ENCODE data around the gene ZNF175. TPM values are rescaled to one million over a fixed set of nuclear protein-coding genes. Genes with fewer than 3 reads are reported as not detected.
A peak's percentile ranks its signal among the peaks of the same experiment; 100 is the strongest.

ZNF175 gene
- total and polyA plus RNA-seq, 2 donors from 2014 or later = 3.3 to 20.1 TPM

GRCh38 chr19:51552996-51553725 is 17.9 kb upstream of the ZNF175 start:
- intact Hi-C loops (cut with DNase I) = no loop called here
- no peak for FAIRE-seq
- TF ChIP-seq CTCF (IDR thresholded peaks at IDR 0.05; ENCODE audit: borderline replicate concordance, extremely low read depth, insufficient read depth) = no peak
- H3K36me3 ChIP-seq (ENCODE audit: control insufficient read depth in 2 of 3, insufficient read depth in 3 of 3, low read length in 3 of 3) = no peaks in the 10 kb centered on the region
- H3K4me3 ChIP-seq (ENCODE audit: low read length in 3 of 3) = no peak overlapping the region
- H3K4me1 ChIP-seq (ENCODE audit: control insufficient read depth in 2 of 3, insufficient read depth in 2 of 3, low read depth in 1 of 3, low read length in 3 of 3) = no peaks in the 10 kb centered on the region
- no peaks in the 10 kb centered on the region for H3K27me3 ChIP-seq (ENCODE audit: control insufficient read depth, insufficient read depth, low read length)
- no peak overlapping the region for H3K9ac ChIP-seq (ENCODE audit: low read length in 3 of 3)
- peak; percentile 78 to 92 (median 88) for DNase-seq
- H3K27ac ChIP-seq (ENCODE audit: low read depth in 2 of 2, low read length in 2 of 2) = no peak overlapping the region
- H3K9me3 ChIP-seq (ENCODE audit: control insufficient read depth in 2 of 3, insufficient read depth in 1 of 3, low read length in 3 of 3) = no peaks in the 10 kb centered on the region

- no peaks in the 10 kb centered on the region for H3K27me3 ChIP-seq (ENCODE audit: control insufficient read depth, insufficient read depth, low read length)
Measured at GRCh38 chr19:51559240-51559639, 11.8 kb upstream of the ZNF175 start.

GRCh38 chr19:51560339-51560738 is 10.7 kb upstream of the ZNF175 start:
- TF ChIP-seq CTCF (IDR thresholded peaks at IDR 0.05; ENCODE audit: borderline replicate concordance, extremely low read depth, insufficient read depth) = no peak
- FAIRE-seq (no peak), DNase-seq (no peak)
- no peak overlapping the region for H3K4me3 ChIP-seq (ENCODE audit: low read length in 3 of 3)
- intact Hi-C loops (cut with DNase I) = no loop called here
- no peak overlapping the region for H3K27ac ChIP-seq (ENCODE audit: low read depth in 2 of 2, low read length in 2 of 2)
- H3K9me3 ChIP-seq (ENCODE audit: control insufficient read depth in 2 of 3, insufficient read depth in 1 of 3, low read length in 3 of 3) = no peaks in the 10 kb centered on the region
- no peak overlapping the region for H3K9ac ChIP-seq (ENCODE audit: low read length in 3 of 3)
- no peaks in the 10 kb centered on the region for H3K36me3 ChIP-seq (ENCODE audit: control insufficient read depth in 2 of 3, insufficient read depth in 3 of 3, low read length in 3 of 3)
- H3K27me3 ChIP-seq (ENCODE audit: control insufficient read depth, insufficient read depth, low read length) = no peaks in the 10 kb centered on the region
- no peaks in the 10 kb centered on the region for H3K4me1 ChIP-seq (ENCODE audit: control insufficient read depth in 2 of 3, insufficient read depth in 2 of 3, low read depth in 1 of 3, low read length in 3 of 3)

More at GRCh38 chr19:51559240-51559639, 11.8 kb upstream of the ZNF175 start:
- H3K27ac ChIP-seq (ENCODE audit: low read depth in 2 of 2, low read length in 2 of 2) = no peak overlapping the region
- H3K9me3 ChIP-seq (ENCODE audit: control insufficient read depth in 2 of 3, insufficient read depth in 1 of 3, low read length in 3 of 3) = no peaks in the 10 kb centered on the region
- intact Hi-C loops (cut with DNase I) = no loop called here
- DNase-seq (no peak), FAIRE-seq (no peak)
- H3K9ac ChIP-seq (ENCODE audit: low read length in 3 of 3) = no peak overlapping the region
- no peak for TF ChIP-seq CTCF (IDR thresholded peaks at IDR 0.05; ENCODE audit: borderline replicate concordance, extremely low read depth, insufficient read depth)
- H3K36me3 ChIP-seq (ENCODE audit: control insufficient read depth in 2 of 3, insufficient read depth in 3 of 3, low read length in 3 of 3) = no peaks in the 10 kb centered on the region
- no peak overlapping the region for H3K4me3 ChIP-seq (ENCODE audit: low read length in 3 of 3)
- H3K4me1 ChIP-seq (ENCODE audit: control insufficient read depth in 2 of 3, insufficient read depth in 2 of 3, low read depth in 1 of 3, low read length in 3 of 3) = no peaks in the 10 kb centered on the region
